Endothelial cell of umbilical vein (primary cell): Measurements from ENCODE around the gene CABLES1. TPM values are rescaled to one million over a fixed set of nuclear protein-coding genes. Genes with fewer than 3 reads are reported as not detected.

Experiments used
- BruUV-seq: library from RNA; stranded (reverse); fragments of 400-500 nt; replicated peaks from 2 replicates; lab custom pipeline; 2021; lab: Mats Ljungman, UMichigan
- CTCF ChIA-PET: fragments of 300-600, 350-600 bp; sonication (Branson Sonifier 250); formaldehyde crosslinking; loops from one replicate; lab custom pipeline; 2021; ENCODE audit warnings: antibody characterized with exemption, inconsistent platforms; lab: Charles Lee
- POLR2A ChIA-PET: fragments of 300-600, 350-600 bp; sonication (Branson Sonifier 250); formaldehyde crosslinking; loops from one replicate; lab custom pipeline; 2021; ENCODE audit warnings: antibody characterized with exemption, inconsistent platforms; lab: Charles Lee
- DNase-seq: peaks from one replicate; pipeline ENCODE4 v3.0.0-alpha.2; 2011; ENCODE audit warnings: low read depth, low spot score
- FAIRE-seq: peaks from 2 replicates; lab custom pipeline; 2011; peaks lifted over from hg19 to GRCh38; lab: Jason Lieb, UNC
- H2AFZ ChIP-seq: 2 replicates; pipeline ENCODE4 v1.6.0; 2012; ENCODE audit warnings: low read depth, low read length, control low read depth, inconsistent platforms
- H3K27ac ChIP-seq: 2 replicates; pipeline ENCODE4 v1.5.1; 2011; ENCODE audit warnings: low read depth, mild to moderate bottlenecking, control low read depth, low read length, moderate library complexity; ENCODE audit not compliant: insufficient read depth
- H3K27me3 ChIP-seq, 2 experiments: 2 replicates each; pipeline versions ENCODE4 v1.6.0 to v1.6.1; 2011; ENCODE audit warnings: low read length in 2 of 2, mixed read lengths in 1 of 2; ENCODE audit not compliant: control insufficient read depth in 2 of 2, insufficient read depth in 2 of 2
- H3K36me3 ChIP-seq, 2 experiments: 2 replicates in 1 of 2; 3 replicates in 1 of 2; pipeline ENCODE4 v1.5.1; 2011; ENCODE audit warnings: low read length in 2 of 2, mild to moderate bottlenecking in 1 of 2, moderate library complexity in 1 of 2; ENCODE audit not compliant: control insufficient read depth in 2 of 2, insufficient read depth in 2 of 2; ENCODE audit errors: extremely low read depth in 1 of 2
- H3K4me1 ChIP-seq: 3 replicates; pipeline ENCODE4 v1.5.1; 2011; ENCODE audit warnings: mild to moderate bottlenecking, low read length; ENCODE audit not compliant: control insufficient read depth, insufficient read depth; ENCODE audit errors: extremely low read depth
- H3K4me2 ChIP-seq: 2 replicates; pipeline ENCODE4 v1.6.1; 2011; ENCODE audit warnings: low read length, control low read depth, mixed read lengths; ENCODE audit not compliant: insufficient read depth
- H3K4me3 ChIP-seq, 3 experiments: fragments of 200-600 bp in 1 of 3; sonication (generic), shearing (Covaris generic) in 1 of 3; replicated peaks in 1 of 3; 2 replicates each; pipeline ENCODE4 v1.5.1; 2011 to 2016; ENCODE audit warnings: control low read depth in 3 of 3, low read length in 3 of 3, mild to moderate bottlenecking in 2 of 3, inconsistent platforms in 1 of 3, low read depth in 1 of 3, moderate library complexity in 1 of 3; ENCODE audit not compliant: insufficient read depth in 1 of 3
- H3K79me2 ChIP-seq: 2 replicates; pipeline ENCODE4 v1.6.0; 2012; ENCODE audit warnings: low read length, inconsistent platforms; ENCODE audit not compliant: control insufficient read depth, insufficient read depth
- H3K9ac ChIP-seq: replicated peaks from 2 replicates; pipeline ENCODE3; 2011; ENCODE audit warnings: low read length, control low read depth; ENCODE audit not compliant: insufficient read depth; ENCODE audit errors: extremely low read depth
- H3K9me1 ChIP-seq: replicated peaks from 3 replicates; pipeline ENCODE4 v1.6.0; 2011; ENCODE audit warnings: mild to moderate bottlenecking, low read length; ENCODE audit not compliant: control insufficient read depth, insufficient read depth; ENCODE audit errors: extremely low read depth
- H3K9me3 ChIP-seq: replicated peaks from 2 replicates; pipeline ENCODE4 v1.5.1; 2012; ENCODE audit warnings: low read length, inconsistent platforms; ENCODE audit not compliant: control insufficient read depth, insufficient read depth
- H4K20me1 ChIP-seq: replicated peaks from 2 replicates; pipeline ENCODE3; 2011; ENCODE audit warnings: mild to moderate bottlenecking, low read length; ENCODE audit not compliant: control insufficient read depth, insufficient read depth; ENCODE audit errors: extremely low read depth
- EZH2 ChIP-seq: IDR thresholded peaks from 2 replicates; pipeline ENCODE4 v1.6.1; 2012; ENCODE audit warnings: borderline replicate concordance, low read depth, mild to moderate bottlenecking, moderate library complexity, low read length, inconsistent platforms; ENCODE audit not compliant: severe bottlenecking
- FOS ChIP-seq: IDR thresholded peaks from 2 replicates; pipeline ENCODE4 v1.6.1; 2011; ENCODE audit warnings: mild to moderate bottlenecking, low read length, moderate library complexity, borderline replicate concordance; ENCODE audit not compliant: insufficient read depth
- GATA2 ChIP-seq: IDR thresholded peaks from 2 replicates; pipeline ENCODE4 v1.7.0; 2011; ENCODE audit warnings: low read depth, mild to moderate bottlenecking, moderate library complexity, mixed read lengths, low read length; ENCODE audit not compliant: insufficient read length, insufficient read depth
- JUN ChIP-seq: IDR thresholded peaks from 2 replicates; pipeline ENCODE4 v1.6.1; 2011; ENCODE audit warnings: borderline replicate concordance, low read depth; ENCODE audit not compliant: insufficient read length, insufficient read depth
- MYC ChIP-seq: IDR thresholded peaks from one replicate; pipeline ENCODE4 v1.6.1; 2011; ENCODE audit warnings: mild to moderate bottlenecking, low read depth, low read length
- POLR2A ChIP-seq: IDR thresholded peaks from 2 replicates; pipeline ENCODE4 v1.6.1; 2012; ENCODE audit warnings: low read depth, mild to moderate bottlenecking, control low read depth, low read length
- POLR2AphosphoS5 ChIP-seq: IDR thresholded peaks from 2 replicates; pipeline ENCODE4 v1.6.1; 2012; ENCODE audit warnings: low read depth, mild to moderate bottlenecking, control low read depth, low read length, moderate library complexity; ENCODE audit not compliant: insufficient read depth
- dilution Hi-C: fragments of 300-500 bp; cut with MboI; formaldehyde crosslinking; loops from one replicate; pipeline ENCODE4 v1.15.0; 2019; ENCODE audit warnings: low sequenced_read_pairs; ENCODE audit not compliant: extremely low pct_ligation_motif_present
- intact Hi-C: fragments of 100-400 bp; cut with micrococcal nuclease; formaldehyde crosslinking; loops from one replicate; pipeline ENCODE4 v1.10.0; 2022
- polyA plus RNA-seq, 4 experiments: library from polyadenylated mRNA; depleted of rRNA in 3 of 4; stranded (reverse) in 3 of 4; unstranded in 1 of 4; fragments of >200 nt; gene quantifications; 2 replicates each; pipeline versions ENCODE4 v1.2.1 to v1.2.3, GENCODE V29; 2011 to 2012; ENCODE audit warnings: missing spikeins in 1 of 4
- total RNA-seq: library from RNA; stranded (reverse); gene quantifications from 2 replicates; pipeline ENCODE4 v1.2.3, GENCODE V29; 2021
- TF ChIP-seq, protein P1 (sequence below): IDR thresholded peaks from 2 replicates; pipeline ENCODE4 v1.6.1; 2011; ENCODE audit not compliant: insufficient read depth, insufficient read length
- TF ChIP-seq, protein P2 (sequence below), 2 donors: IDR thresholded peaks; 1 replicate in 1 of 2; 2 replicates in 1 of 2; pipeline ENCODE4 v1.5.1; 2011; ENCODE audit warnings: low read length in 2 of 2, mild to moderate bottlenecking in 2 of 2, moderate library complexity in 2 of 2, control low read depth in 1 of 2, inconsistent platforms in 1 of 2, low read depth in 1 of 2; ENCODE audit not compliant: insufficient read depth in 1 of 2; ENCODE audit errors: extremely low read depth in 1 of 2

CABLES1 gene
- total and polyA plus RNA-seq, 2 donors (not counting 3 experiments of a cell fraction or from before 2014, with no cell fraction given): 40.2 to 71.1 TPM

DNA sequence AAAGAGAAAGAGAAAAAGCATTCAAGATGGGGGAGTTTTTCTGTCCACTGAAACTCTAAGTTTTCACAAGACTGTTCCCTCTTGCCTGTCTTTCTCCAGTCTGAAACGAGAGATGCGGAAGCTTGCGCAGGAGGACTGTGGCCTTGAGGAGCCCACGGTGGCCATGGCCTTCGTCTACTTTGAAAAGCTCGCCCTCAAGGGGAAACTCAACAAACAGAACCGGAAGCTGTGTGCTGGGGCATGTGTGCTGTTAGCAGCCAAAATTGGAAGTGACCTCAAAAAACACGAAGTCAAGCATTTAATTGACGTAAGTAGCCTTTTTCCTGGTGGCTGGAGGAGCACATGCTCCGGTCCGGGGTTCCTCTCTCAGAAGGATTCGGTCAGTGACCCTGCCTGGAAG is 118.3 kb downstream of the CABLES1 start:
- H3K4me2 ChIP-seq: no peak overlapping the region
- H3K36me3 ChIP-seq: peaks cover 2 to 44% of the 10 kb centered on the region in 2 experiments
- intact Hi-C loops: no loop called here
- no peak overlapping the region for H3K9ac ChIP-seq
- H4K20me1 ChIP-seq: no peaks in the 10 kb centered on the region
- no peak overlapping the region for H3K27ac ChIP-seq
- no peak for TF ChIP-seq POLR2AphosphoS5
- TF ChIP-seq MYC: no peak
- no peak for TF ChIP-seq GATA2
- TF ChIP-seq EZH2: no peak
- no peak for TF ChIP-seq POLR2A
- TF ChIP-seq FOS: no peak
- BruUV-seq: no TSS peak
- H2AFZ ChIP-seq: no peak overlapping the region
- POLR2A ChIA-PET: no interaction called here
- H3K9me1 ChIP-seq: no peaks in the 10 kb centered on the region
- DNase-seq (no peak), FAIRE-seq (no peak)
- no peaks in the 10 kb centered on the region for H3K27me3 ChIP-seq
- H3K4me1 ChIP-seq: peaks cover 14% of the 10 kb centered on the region
- H3K9me3 ChIP-seq: no peaks in the 10 kb centered on the region
- H3K4me3 ChIP-seq: no peak overlapping the region
- CTCF ChIA-PET: interaction anchor here (0.6 to 1.4 kb wide), 2 partner anchors 125 to 222 kb away, joined by 3 read pairs; no protein-coding TSS in a partner anchor
- H3K79me2 ChIP-seq: no peaks in the 10 kb centered on the region
- dilution Hi-C loops: no loop called here

DNA sequence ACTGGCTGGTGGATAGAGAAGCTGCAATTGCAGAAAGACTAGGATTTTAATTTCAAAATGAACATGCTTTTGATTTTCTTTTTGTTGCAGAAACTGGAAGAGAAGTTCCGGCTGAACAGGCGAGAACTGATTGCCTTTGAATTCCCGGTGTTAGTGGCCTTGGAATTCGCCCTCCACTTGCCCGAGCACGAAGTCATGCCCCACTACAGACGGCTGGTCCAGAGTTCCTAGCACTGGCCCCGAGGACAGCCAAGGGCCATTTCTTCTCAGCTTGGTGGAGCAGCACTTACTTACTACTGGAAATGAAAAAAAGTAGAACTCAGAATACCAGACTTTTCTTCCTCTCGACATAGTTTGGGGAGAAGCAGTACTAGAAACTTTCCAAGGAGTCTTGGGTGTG is 121.9 kb downstream of the CABLES1 start:
- H3K4me1 ChIP-seq: peaks cover 36% of the 10 kb centered on the region
- no peaks in the 10 kb centered on the region for H3K9me1 ChIP-seq
- H3K27ac ChIP-seq: no peak overlapping the region
- dilution Hi-C loops: no loop called here
- H2AFZ ChIP-seq: no peak overlapping the region
- no peak overlapping the region for H3K9ac ChIP-seq
- H3K27me3 ChIP-seq: no peaks in the 10 kb centered on the region
- H3K4me2 ChIP-seq: no peak overlapping the region
- no peaks in the 10 kb centered on the region for H3K79me2 ChIP-seq
- H3K4me3 ChIP-seq: no peak overlapping the region
- FAIRE-seq: no peak
- H3K36me3 ChIP-seq: peaks cover 2 to 31% of the 10 kb centered on the region in 2 experiments
- POLR2A ChIA-PET: no interaction called here
- no peaks in the 10 kb centered on the region for H3K9me3 ChIP-seq
- no peak for DNase-seq
- intact Hi-C loops: no loop called here
- CTCF ChIA-PET: interaction anchor here (0.7 to 4.6 kb wide), 4 partner anchors 20 to 155 kb away, joined by 3 to 42 read pairs (median 4); no protein-coding TSS in a partner anchor
- TF ChIP-seq EZH2 (no peak), JUN (no peak), POLR2A (no peak), FOS (no peak), MYC (no peak), GATA2 (no peak)
- TF ChIP-seq, protein P1, sequence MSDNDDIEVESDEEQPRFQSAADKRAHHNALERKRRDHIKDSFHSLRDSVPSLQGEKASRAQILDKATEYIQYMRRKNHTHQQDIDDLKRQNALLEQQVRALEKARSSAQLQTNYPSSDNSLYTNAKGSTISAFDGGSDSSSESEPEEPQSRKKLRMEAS: no peak
- TF ChIP-seq, protein P2, sequence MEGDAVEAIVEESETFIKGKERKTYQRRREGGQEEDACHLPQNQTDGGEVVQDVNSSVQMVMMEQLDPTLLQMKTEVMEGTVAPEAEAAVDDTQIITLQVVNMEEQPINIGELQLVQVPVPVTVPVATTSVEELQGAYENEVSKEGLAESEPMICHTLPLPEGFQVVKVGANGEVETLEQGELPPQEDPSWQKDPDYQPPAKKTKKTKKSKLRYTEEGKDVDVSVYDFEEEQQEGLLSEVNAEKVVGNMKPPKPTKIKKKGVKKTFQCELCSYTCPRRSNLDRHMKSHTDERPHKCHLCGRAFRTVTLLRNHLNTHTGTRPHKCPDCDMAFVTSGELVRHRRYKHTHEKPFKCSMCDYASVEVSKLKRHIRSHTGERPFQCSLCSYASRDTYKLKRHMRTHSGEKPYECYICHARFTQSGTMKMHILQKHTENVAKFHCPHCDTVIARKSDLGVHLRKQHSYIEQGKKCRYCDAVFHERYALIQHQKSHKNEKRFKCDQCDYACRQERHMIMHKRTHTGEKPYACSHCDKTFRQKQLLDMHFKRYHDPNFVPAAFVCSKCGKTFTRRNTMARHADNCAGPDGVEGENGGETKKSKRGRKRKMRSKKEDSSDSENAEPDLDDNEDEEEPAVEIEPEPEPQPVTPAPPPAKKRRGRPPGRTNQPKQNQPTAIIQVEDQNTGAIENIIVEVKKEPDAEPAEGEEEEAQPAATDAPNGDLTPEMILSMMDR (IDR thresholded peaks at IDR 0.05; ENCODE audit: extremely low read depth in 1 of 2, insufficient read depth in 1 of 2, low read depth in 1 of 2, low read length in 2 of 2): no peak
- no peaks in the 10 kb centered on the region for H4K20me1 ChIP-seq
- BruUV-seq: no TSS peak
